ENCODE measurements around the gene NGLY1. TPM values are rescaled to one million over a fixed set of nuclear protein-coding genes. Genes with fewer than 3 reads are reported as not detected.

Gene NGLY1
- total and polyA plus RNA-seq, 2 donors (not counting 1 experiment from before 2014, with no cell fraction given): 11.6 to 34.0 TPM

- Histone ChIP-seq H3K27me3 (ENCODE audit: control insufficient read depth, insufficient read depth, low read length) (no peaks in the 10 kb centered on the region), H3K36me3 (ENCODE audit: control insufficient read depth, insufficient read depth, low read length) (no peaks in the 10 kb centered on the region), H3K4me2 (ENCODE audit: extremely low read depth, insufficient read depth, low read length) (no peak overlapping the region), H3K79me2 (ENCODE audit: control insufficient read depth, insufficient read depth, low read length) (no peaks in the 10 kb centered on the region), H3K9ac (ENCODE audit: insufficient read depth, low read length) (no peak overlapping the region), H3K27ac (ENCODE audit: insufficient read depth, low read length) (no peak overlapping the region), H4K20me1 (ENCODE audit: control insufficient read depth, extremely low read depth, insufficient read depth, low read length) (no peaks in the 10 kb centered on the region), H2AFZ (ENCODE audit: low read length) (no peak overlapping the region), H3K9me3 (ENCODE audit: control insufficient read depth, insufficient read depth, low read depth, low read length) (no peaks in the 10 kb centered on the region), H3K4me3 (replicated peaks in 1 of 4; ENCODE audit: control extremely low read depth in 1 of 4, insufficient read depth in 1 of 4, low read depth in 3 of 4, low read length in 4 of 4) (no peak overlapping the region), H3K4me1 (ENCODE audit: control insufficient read depth, extremely low read depth, insufficient read depth, low read length) (no peaks in the 10 kb centered on the region)
- DNase-seq (ENCODE audit: low read depth in 2 of 2): peak in 1 of 2 donors; percentile 20
- no peak for TF ChIP-seq CTCF (conservative IDR thresholded peaks at IDR 0.05 in 1 of 2, IDR thresholded peaks at IDR 0.05 in 1 of 2; ENCODE audit: low read depth in 1 of 2, low read length in 2 of 2)
- no peak for TF ChIP-seq EZH2 (IDR thresholded peaks at IDR 0.05; ENCODE audit: low read length, missing control alignments)
Observed at GRCh38 chr3:25725810-25726209, 57.4 kb downstream of the NGLY1 start.

DNA sequence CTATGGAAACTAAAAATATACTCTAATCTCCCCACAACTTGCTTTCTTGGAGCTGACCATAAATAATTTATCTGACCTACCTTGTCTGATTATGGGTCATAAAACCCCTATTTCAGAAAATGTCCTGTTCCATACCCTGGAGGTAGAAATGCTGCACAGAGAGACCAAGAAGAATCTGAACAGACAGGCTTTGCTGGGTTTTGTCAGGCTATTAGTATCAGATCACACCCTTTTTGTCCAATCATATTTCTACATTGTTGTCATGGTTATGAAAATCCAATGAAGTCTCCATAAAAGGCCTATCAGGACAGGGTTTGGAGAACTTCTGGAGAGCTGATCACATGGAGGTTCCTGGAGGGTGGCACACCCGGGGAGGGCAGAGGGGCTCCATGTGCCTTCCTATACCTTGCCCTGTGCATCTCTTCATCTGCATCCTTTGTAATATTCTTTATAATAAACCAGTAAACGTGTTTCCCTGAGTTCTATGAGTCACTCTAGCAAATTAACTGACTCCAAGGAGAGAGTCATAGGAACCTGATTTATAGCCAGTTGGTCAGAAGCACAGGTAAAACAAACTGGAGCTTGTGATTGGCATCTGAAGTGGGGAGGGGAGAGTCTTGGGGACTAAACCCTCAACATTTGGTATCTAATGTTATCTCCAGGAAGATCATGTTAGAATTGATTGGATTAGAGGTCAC is 58.1 kb downstream of the NGLY1 start:
- Histone ChIP-seq H3K27ac (ENCODE audit: insufficient read depth, low read length) (no peak overlapping the region), H3K9ac (ENCODE audit: insufficient read depth, low read length) (no peak overlapping the region), H3K27me3 (ENCODE audit: control insufficient read depth, insufficient read depth, low read length) (no peaks in the 10 kb centered on the region), H2AFZ (ENCODE audit: low read length) (no peak overlapping the region), H4K20me1 (ENCODE audit: control insufficient read depth, extremely low read depth, insufficient read depth, low read length) (no peaks in the 10 kb centered on the region), H3K4me3 (replicated peaks in 1 of 4; ENCODE audit: control extremely low read depth in 1 of 4, insufficient read depth in 1 of 4, low read depth in 3 of 4, low read length in 4 of 4) (no peak overlapping the region), H3K4me1 (ENCODE audit: control insufficient read depth, extremely low read depth, insufficient read depth, low read length) (no peaks in the 10 kb centered on the region), H3K9me3 (ENCODE audit: control insufficient read depth, insufficient read depth, low read depth, low read length) (no peaks in the 10 kb centered on the region), H3K79me2 (ENCODE audit: control insufficient read depth, insufficient read depth, low read length) (no peaks in the 10 kb centered on the region), H3K4me2 (ENCODE audit: extremely low read depth, insufficient read depth, low read length) (no peak overlapping the region), H3K36me3 (ENCODE audit: control insufficient read depth, insufficient read depth, low read length) (no peaks in the 10 kb centered on the region)
- TF ChIP-seq EZH2 (IDR thresholded peaks at IDR 0.05; ENCODE audit: low read length, missing control alignments): no peak
- no peak for TF ChIP-seq CTCF (conservative IDR thresholded peaks at IDR 0.05 in 1 of 2, IDR thresholded peaks at IDR 0.05 in 1 of 2; ENCODE audit: low read depth in 1 of 2, low read length in 2 of 2)
- DNase-seq (ENCODE audit: low read depth in 2 of 2): no peak

DNA sequence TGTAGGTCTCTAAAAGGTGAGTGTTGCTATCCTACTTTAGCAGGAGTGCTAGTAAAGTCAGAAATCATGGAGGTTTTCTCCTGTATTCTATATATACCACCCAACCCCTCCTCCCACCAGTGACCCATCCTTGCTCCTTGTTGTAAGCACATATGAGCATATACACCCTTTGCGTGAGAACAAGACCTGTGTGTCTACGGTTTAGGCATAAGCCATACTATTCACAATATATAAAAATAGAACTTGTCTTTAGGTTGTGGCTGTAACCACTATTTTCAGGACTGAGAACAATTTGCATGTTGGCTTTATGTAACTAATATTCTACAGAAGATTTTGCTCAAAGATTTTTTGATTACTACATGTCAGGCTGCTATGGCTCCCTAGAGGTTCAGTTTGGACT is 59.4 kb downstream of the NGLY1 start:
- DNase-seq (ENCODE audit: low read depth in 2 of 2): no peak
- Histone ChIP-seq H3K79me2 (ENCODE audit: control insufficient read depth, insufficient read depth, low read length) (no peaks in the 10 kb centered on the region), H3K4me1 (ENCODE audit: control insufficient read depth, extremely low read depth, insufficient read depth, low read length) (no peaks in the 10 kb centered on the region), H3K4me2 (ENCODE audit: extremely low read depth, insufficient read depth, low read length) (no peak overlapping the region), H2AFZ (ENCODE audit: low read length) (no peak overlapping the region), H3K9me3 (ENCODE audit: control insufficient read depth, insufficient read depth, low read depth, low read length) (no peaks in the 10 kb centered on the region), H4K20me1 (ENCODE audit: control insufficient read depth, extremely low read depth, insufficient read depth, low read length) (no peaks in the 10 kb centered on the region), H3K36me3 (ENCODE audit: control insufficient read depth, insufficient read depth, low read length) (no peaks in the 10 kb centered on the region), H3K27ac (ENCODE audit: insufficient read depth, low read length) (no peak overlapping the region), H3K27me3 (ENCODE audit: control insufficient read depth, insufficient read depth, low read length) (no peaks in the 10 kb centered on the region), H3K9ac (ENCODE audit: insufficient read depth, low read length) (no peak overlapping the region), H3K4me3 (replicated peaks in 1 of 4; ENCODE audit: control extremely low read depth in 1 of 4, insufficient read depth in 1 of 4, low read depth in 3 of 4, low read length in 4 of 4) (no peak overlapping the region)
- no peak for TF ChIP-seq CTCF (conservative IDR thresholded peaks at IDR 0.05 in 1 of 2, IDR thresholded peaks at IDR 0.05 in 1 of 2; ENCODE audit: low read depth in 1 of 2, low read length in 2 of 2)
- no peak for TF ChIP-seq EZH2 (IDR thresholded peaks at IDR 0.05; ENCODE audit: low read length, missing control alignments)

All from fibroblast of lung (primary cell).